ENCODE results near the gene C11orf97.

DNA sequence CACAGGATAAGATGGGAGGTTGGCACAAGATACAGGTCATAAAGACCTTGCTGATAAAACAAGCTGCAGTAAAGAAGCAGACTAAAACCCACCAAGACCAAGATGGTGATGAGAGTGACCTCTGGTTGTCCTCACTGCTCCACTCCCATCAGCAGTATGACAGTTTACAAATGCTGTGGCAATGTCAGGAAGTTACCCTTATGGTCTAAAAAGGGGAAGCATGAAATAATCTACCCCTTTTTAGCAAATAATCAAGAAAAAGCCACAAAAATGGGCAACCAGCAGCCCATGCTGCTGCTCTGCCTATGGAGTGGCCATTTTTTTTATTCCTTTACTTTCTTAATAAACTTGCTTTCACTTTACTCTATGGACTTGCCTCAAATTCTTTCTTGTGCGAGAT is 46.2 kb downstream of the C11orf97 start:
- TF ChIP-seq ZBTB20 (CRISPR knock-in tag; IDR thresholded peaks at IDR 0.05; ENCODE audit: borderline replicate concordance, low read depth) (no peak), KLF12 (CRISPR knock-in tag; IDR thresholded peaks at IDR 0.05; ENCODE audit: borderline replicate concordance) (no peak)
- TF ChIP-seq, protein P1, sequence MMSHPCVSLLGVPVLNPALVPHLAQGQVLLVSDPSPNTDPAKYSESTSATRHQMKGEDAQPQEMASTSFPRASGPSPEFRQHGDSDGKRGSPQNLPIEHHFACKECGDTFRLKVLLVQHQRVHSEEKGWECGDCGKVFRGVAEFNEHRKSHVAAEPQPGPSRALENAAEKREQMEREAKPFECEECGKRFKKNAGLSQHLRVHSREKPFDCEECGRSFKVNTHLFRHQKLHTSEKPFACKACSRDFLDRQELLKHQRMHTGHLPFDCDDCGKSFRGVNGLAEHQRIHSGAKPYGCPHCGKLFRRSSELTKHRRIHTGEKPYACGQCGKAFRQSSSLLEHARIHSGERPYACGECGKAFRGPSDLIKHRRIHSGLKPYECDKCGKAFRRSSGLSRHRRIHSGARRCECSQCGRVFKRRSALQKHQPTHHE (CRISPR knock-in tag; IDR thresholded peaks at IDR 0.05; ENCODE audit: borderline replicate concordance), result no peak

All from HepG2 (cell line).